ENCODE data around the gene HCFC1. TPM values are rescaled to one million over a fixed set of nuclear protein-coding genes. Genes with fewer than 3 reads are reported as not detected.

Gene HCFC1
- total and polyA plus RNA-seq, 9 of the 15 experiments (the other 6 are each of a cell fraction or from before 2014, with no cell fraction given) = 2.8 to 133 (median 17.1) TPM

DNA sequence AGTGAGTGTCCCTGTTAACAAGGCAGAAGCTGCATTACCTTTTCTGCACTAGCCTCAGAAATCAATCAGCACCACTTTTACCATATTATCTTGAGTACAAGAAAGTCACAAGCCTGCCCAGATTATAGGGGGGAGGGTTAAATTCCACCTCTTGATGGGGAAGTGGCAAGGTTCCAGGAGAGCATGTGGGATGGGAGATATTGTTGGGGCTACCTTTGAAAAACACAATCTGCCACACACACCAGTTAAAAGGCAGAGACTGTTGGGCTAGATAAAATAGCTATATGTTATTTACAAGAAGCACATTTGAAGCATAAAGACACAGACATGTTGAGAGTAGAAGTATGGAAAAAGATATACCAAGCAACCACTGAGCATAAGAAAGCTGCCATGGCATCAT is 73.7 kb downstream of the HCFC1 start (continued):
- TF ChIP-seq, protein P1, sequence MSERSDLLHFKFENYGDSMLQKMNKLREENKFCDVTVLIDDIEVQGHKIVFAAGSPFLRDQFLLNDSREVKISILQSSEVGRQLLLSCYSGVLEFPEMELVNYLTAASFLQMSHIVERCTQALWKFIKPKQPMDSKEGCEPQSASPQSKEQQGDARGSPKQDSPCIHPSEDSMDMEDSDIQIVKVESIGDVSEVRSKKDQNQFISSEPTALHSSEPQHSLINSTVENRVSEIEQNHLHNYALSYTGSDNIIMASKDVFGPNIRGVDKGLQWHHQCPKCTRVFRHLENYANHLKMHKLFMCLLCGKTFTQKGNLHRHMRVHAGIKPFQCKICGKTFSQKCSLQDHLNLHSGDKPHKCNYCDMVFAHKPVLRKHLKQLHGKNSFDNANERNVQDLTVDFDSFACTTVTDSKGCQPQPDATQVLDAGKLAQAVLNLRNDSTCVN (CRISPR knock-in tag; IDR thresholded peaks at IDR 0.05) = no peak
- TF ChIP-seq PTTG1 (tag; IDR thresholded peaks at IDR 0.05; ENCODE audit: low read depth) (no peak), FOXA1 (IDR thresholded peaks at IDR 0.05; ENCODE audit: borderline replicate concordance) (no peak), TCF7L2 (IDR thresholded peaks at IDR 0.05; ENCODE audit: low read depth, low read length) (peak; percentile 73), RAD51 (IDR thresholded peaks at IDR 0.05; ENCODE audit: borderline replicate concordance, low read depth) (peak; percentile 42; the same call in 1 of the 2 replicates), SP2 (IDR thresholded peaks at IDR 0.05; ENCODE audit: extremely low read depth, low read depth, low read length, poor library complexity, severe bottlenecking) (no peak), ZKSCAN8 (CRISPR knock-in tag; IDR thresholded peaks at IDR 0.05) (peak; percentile 83), EHMT2 (IDR thresholded peaks at IDR 0.05) (no peak), RNF2 (IDR thresholded peaks at IDR 0.05) (peak; percentile 66; the same call in 1 of the 2 replicates), MCM7 (IDR thresholded peaks at IDR 0.05) (no peak), NFATC3 (IDR thresholded peaks at IDR 0.05) (0 out of 2 replicates have a peak, but pooled peaks have one; percentile 77), PTRF (tag; IDR thresholded peaks at IDR 0.05) (no peak)
- TF ChIP-seq, protein P2, sequence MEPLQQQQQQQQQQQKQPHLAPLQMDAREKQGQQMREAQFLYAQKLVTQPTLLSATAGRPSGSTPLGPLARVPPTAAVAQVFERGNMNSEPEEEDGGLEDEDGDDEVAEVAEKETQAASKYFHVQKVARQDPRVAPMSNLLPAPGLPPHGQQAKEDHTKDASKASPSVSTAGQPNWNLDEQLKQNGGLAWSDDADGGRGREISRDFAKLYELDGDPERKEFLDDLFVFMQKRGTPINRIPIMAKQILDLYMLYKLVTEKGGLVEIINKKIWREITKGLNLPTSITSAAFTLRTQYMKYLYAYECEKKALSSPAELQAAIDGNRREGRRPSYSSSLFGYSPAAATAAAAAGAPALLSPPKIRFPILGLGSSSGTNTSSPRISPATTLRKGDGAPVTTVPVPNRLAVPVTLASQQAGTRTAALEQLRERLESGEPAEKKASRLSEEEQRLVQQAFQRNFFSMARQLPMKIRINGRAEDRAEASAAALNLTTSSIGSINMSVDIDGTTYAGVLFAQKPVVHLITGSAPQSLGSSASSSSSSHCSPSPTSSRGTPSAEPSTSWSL (CRISPR knock-in tag; IDR thresholded peaks at IDR 0.05; ENCODE audit: borderline replicate concordance) = no peak
- TF ChIP-seq, protein P3, sequence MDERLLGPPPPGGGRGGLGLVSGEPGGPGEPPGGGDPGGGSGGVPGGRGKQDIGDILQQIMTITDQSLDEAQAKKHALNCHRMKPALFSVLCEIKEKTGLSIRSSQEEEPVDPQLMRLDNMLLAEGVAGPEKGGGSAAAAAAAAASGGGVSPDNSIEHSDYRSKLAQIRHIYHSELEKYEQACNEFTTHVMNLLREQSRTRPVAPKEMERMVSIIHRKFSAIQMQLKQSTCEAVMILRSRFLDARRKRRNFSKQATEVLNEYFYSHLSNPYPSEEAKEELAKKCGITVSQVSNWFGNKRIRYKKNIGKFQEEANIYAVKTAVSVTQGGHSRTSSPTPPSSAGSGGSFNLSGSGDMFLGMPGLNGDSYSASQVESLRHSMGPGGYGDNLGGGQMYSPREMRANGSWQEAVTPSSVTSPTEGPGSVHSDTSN (CRISPR knock-in tag; IDR thresholded peaks at IDR 0.05; ENCODE audit: low read depth) = no peak
- TF ChIP-seq, protein P3 (tag; conservative IDR thresholded peaks at IDR 0.05; ENCODE audit: low read depth) = peak; percentile 74
- TF ChIP-seq, protein P4, sequence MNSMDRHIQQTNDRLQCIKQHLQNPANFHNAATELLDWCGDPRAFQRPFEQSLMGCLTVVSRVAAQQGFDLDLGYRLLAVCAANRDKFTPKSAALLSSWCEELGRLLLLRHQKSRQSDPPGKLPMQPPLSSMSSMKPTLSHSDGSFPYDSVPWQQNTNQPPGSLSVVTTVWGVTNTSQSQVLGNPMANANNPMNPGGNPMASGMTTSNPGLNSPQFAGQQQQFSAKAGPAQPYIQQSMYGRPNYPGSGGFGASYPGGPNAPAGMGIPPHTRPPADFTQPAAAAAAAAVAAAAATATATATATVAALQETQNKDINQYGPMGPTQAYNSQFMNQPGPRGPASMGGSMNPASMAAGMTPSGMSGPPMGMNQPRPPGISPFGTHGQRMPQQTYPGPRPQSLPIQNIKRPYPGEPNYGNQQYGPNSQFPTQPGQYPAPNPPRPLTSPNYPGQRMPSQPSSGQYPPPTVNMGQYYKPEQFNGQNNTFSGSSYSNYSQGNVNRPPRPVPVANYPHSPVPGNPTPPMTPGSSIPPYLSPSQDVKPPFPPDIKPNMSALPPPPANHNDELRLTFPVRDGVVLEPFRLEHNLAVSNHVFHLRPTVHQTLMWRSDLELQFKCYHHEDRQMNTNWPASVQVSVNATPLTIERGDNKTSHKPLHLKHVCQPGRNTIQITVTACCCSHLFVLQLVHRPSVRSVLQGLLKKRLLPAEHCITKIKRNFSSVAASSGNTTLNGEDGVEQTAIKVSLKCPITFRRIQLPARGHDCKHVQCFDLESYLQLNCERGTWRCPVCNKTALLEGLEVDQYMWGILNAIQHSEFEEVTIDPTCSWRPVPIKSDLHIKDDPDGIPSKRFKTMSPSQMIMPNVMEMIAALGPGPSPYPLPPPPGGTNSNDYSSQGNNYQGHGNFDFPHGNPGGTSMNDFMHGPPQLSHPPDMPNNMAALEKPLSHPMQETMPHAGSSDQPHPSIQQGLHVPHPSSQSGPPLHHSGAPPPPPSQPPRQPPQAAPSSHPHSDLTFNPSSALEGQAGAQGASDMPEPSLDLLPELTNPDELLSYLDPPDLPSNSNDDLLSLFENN (IDR thresholded peaks at IDR 0.05; ENCODE audit: low read depth in 2 of 2, low read length in 2 of 2) = peak in 1 of 2 experiments; percentile 99; a peak in 2 of 4 replicates
- TF ChIP-seq, protein P5, sequence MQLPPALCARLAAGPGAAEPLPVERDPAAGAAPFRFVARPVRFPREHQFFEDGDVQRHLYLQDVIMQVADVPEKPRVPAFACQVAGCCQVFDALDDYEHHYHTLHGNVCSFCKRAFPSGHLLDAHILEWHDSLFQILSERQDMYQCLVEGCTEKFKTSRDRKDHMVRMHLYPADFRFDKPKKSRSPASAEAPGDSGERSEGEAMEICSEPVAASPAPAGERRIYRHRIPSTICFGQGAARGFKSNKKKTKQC (CRISPR knock-in tag; IDR thresholded peaks at IDR 0.05) = no peak
- TF ChIP-seq, protein P6, sequence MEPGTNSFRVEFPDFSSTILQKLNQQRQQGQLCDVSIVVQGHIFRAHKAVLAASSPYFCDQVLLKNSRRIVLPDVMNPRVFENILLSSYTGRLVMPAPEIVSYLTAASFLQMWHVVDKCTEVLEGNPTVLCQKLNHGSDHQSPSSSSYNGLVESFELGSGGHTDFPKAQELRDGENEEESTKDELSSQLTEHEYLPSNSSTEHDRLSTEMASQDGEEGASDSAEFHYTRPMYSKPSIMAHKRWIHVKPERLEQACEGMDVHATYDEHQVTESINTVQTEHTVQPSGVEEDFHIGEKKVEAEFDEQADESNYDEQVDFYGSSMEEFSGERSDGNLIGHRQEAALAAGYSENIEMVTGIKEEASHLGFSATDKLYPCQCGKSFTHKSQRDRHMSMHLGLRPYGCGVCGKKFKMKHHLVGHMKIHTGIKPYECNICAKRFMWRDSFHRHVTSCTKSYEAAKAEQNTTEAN (CRISPR knock-in tag; IDR thresholded peaks at IDR 0.05) = no peak
